Caco-2 (cell line): ENCODE results near the gene NOTCH2. TPM values are rescaled to one million over a fixed set of nuclear protein-coding genes. Genes with fewer than 3 reads are reported as not detected.

ENCODE experiments used
- BruUV-seq: library from RNA; stranded (reverse); fragments of 400-500 nt; replicated peaks from 2 replicates; lab custom pipeline; 2021; lab: Mats Ljungman, UMichigan
- CTCF ChIA-PET: fragments of 300-600 bp; sonication (Branson Sonifier 250); formaldehyde crosslinking; loops from one replicate; lab custom pipeline; 2022; ENCODE audit warnings: antibody characterized with exemption; lab: Charles Lee
- POLR2A ChIA-PET: fragments of 300-600 bp; sonication (Branson Sonifier 250); formaldehyde crosslinking; loops from one replicate; lab custom pipeline; 2022; ENCODE audit warnings: antibody characterized with exemption; lab: Charles Lee
- DNase-seq, 2 experiments: peaks; one replicate each; pipeline versions ENCODE4 v3.0.0 to v3.0.0-alpha.2; 2020 to 2022
- H3K27me3 ChIP-seq: replicated peaks from 2 replicates; pipeline ENCODE4 v1.6.0; 2011; ENCODE audit warnings: low read length; ENCODE audit not compliant: control insufficient read depth, insufficient read depth
- H3K36me3 ChIP-seq: 2 replicates; pipeline ENCODE4 v1.5.1; 2011; ENCODE audit warnings: low read length; ENCODE audit not compliant: control insufficient read depth, insufficient read depth
- H3K4me1 ChIP-seq: fragments of 250-450 bp; sonication (Bioruptor Pico); 2 replicates; pipeline ENCODE4 v1.5.1; 2020; ENCODE audit warnings: mild to moderate bottlenecking
- H3K4me3 ChIP-seq: 2 replicates; pipeline ENCODE4 v1.5.1; 2011; ENCODE audit warnings: low read depth, mild to moderate bottlenecking, control low read depth, low read length
- H3K9me3 ChIP-seq: fragments of 250-450 bp; sonication (Bioruptor Pico); 2 replicates; pipeline ENCODE4 v1.5.1; 2020; ENCODE audit warnings: mild to moderate bottlenecking, moderate library complexity
- H3K27ac Mint-ChIP-seq: one replicate; pipeline ENCODE4 v1.8.0; 2022; ENCODE audit warnings: mixed read lengths; ENCODE audit not compliant: unreplicated experiment
- H3K27me3 Mint-ChIP-seq: one replicate; pipeline ENCODE4 v1.8.0; 2022; ENCODE audit warnings: mixed read lengths; ENCODE audit not compliant: insufficient read depth, unreplicated experiment
- H3K36me3 Mint-ChIP-seq: one replicate; pipeline ENCODE4 v1.8.0; 2022; ENCODE audit warnings: mild to moderate bottlenecking, mixed read lengths; ENCODE audit not compliant: insufficient read depth, unreplicated experiment
- H3K4me1 Mint-ChIP-seq: one replicate; pipeline ENCODE4 v1.8.0; 2022; ENCODE audit warnings: low read depth, mixed read lengths; ENCODE audit not compliant: unreplicated experiment
- H3K4me3 Mint-ChIP-seq: one replicate; pipeline ENCODE4 v1.8.0; 2022; ENCODE audit warnings: mild to moderate bottlenecking, moderate library complexity, mixed read lengths; ENCODE audit not compliant: unreplicated experiment
- H3K9me3 Mint-ChIP-seq: one replicate; pipeline ENCODE4 v1.8.0; 2022; ENCODE audit warnings: mixed read lengths; ENCODE audit not compliant: unreplicated experiment
- intact Hi-C: fragments of 100-400 bp; cut with micrococcal nuclease; formaldehyde crosslinking; loops from one replicate; pipeline ENCODE4 v1.10.0; 2022; ENCODE audit not compliant: unreplicated experiment
- total RNA-seq: library from RNA; stranded (reverse); gene quantifications from 2 replicates; pipeline ENCODE4 v1.2.3, GENCODE V29; 2022
- TF ChIP-seq, protein P1 (sequence below), 2 experiments: fragments of 200-600 bp in 1 of 2; IDR thresholded peaks; 1 replicate in 1 of 2; 2 replicates in 1 of 2; pipeline versions ENCODE4 v1.5.1 to v1.8.0; 2011 to 2022; ENCODE audit warnings: antibody characterized with exemption in 1 of 2, control low read depth in 1 of 2, inconsistent platforms in 1 of 2, low read depth in 1 of 2, low read length in 1 of 2, mild to moderate bottlenecking in 1 of 2, moderate library complexity in 1 of 2; ENCODE audit not compliant: insufficient read depth in 1 of 2, severe bottlenecking in 1 of 2, unreplicated experiment in 1 of 2

Gene NOTCH2
- total RNA-seq, 1 experiment from 2014 or later = 41.1 TPM

DNA sequence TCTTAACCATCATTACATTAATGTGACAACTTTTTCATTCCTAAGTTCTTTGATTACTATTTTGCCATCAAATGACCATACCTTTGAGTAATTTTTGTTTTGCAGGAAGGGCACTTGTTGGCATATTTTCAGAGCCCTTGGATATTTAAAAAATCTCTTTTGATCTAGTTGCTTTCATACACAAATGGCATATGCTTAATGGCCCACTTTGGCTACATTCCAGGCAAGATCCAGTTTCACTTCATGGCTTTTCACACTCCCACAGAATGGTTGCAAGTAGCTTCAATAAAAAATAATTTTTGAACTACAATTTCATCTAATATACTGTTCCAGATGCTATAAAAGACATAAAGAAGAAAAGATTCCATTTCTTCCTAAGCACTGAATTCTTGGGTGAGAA, 191.3 kb downstream of the NOTCH2 start:
- CTCF ChIA-PET = no interaction called here
- Histone ChIP-seq H3K9me3 (no peaks in the 10 kb centered on the region), H3K36me3 (no peaks in the 10 kb centered on the region), H3K4me1 (no peaks in the 10 kb centered on the region), H3K4me3 (no peak overlapping the region), H3K27me3 (no peaks in the 10 kb centered on the region)
- Mint-ChIP-seq H3K4me1 (no peaks in the 10 kb centered on the region), H3K27ac (no peak overlapping the region), H3K27me3 (no peaks in the 10 kb centered on the region), H3K9me3 (no peaks in the 10 kb centered on the region), H3K4me3 (no peak overlapping the region), H3K36me3 (no peaks in the 10 kb centered on the region)
- no TSS peak for BruUV-seq
- POLR2A ChIA-PET = no interaction called here
- intact Hi-C loops = loop anchor here (10.0 kb wide), 1 partner anchor 67 kb away; no protein-coding TSS in a partner anchor
- no peak for DNase-seq
- TF ChIP-seq, protein P1, sequence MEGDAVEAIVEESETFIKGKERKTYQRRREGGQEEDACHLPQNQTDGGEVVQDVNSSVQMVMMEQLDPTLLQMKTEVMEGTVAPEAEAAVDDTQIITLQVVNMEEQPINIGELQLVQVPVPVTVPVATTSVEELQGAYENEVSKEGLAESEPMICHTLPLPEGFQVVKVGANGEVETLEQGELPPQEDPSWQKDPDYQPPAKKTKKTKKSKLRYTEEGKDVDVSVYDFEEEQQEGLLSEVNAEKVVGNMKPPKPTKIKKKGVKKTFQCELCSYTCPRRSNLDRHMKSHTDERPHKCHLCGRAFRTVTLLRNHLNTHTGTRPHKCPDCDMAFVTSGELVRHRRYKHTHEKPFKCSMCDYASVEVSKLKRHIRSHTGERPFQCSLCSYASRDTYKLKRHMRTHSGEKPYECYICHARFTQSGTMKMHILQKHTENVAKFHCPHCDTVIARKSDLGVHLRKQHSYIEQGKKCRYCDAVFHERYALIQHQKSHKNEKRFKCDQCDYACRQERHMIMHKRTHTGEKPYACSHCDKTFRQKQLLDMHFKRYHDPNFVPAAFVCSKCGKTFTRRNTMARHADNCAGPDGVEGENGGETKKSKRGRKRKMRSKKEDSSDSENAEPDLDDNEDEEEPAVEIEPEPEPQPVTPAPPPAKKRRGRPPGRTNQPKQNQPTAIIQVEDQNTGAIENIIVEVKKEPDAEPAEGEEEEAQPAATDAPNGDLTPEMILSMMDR (IDR thresholded peaks at IDR 0.05; ENCODE audit: insufficient read depth in 1 of 2, low read depth in 1 of 2, low read length in 1 of 2, severe bottlenecking in 1 of 2, unreplicated experiment in 1 of 2) = no peak

DNA sequence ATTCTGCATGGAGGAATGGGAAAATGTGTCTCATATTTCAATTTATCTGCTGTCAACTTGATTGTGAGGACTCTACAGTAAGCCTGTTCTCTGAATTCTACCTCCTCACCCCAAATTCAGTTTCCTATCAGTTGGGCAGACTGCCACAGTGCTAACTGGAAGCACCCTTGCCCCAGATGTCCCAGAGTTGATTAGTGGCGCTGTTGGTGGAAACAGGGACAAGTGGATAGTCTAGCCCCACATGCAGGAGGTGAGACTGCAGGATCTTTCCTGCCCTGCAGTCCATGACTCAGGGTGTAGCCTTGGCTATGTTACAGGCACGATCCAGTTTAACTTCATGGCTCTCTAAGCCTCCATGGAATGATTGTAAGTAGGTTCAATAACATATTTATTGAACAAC, 195.3 kb downstream of the NOTCH2 start:
- Mint-ChIP-seq H3K36me3 (peaks cover 6% of the 10 kb centered on the region), H3K4me3 (no peak overlapping the region), H3K27me3 (no peaks in the 10 kb centered on the region), H3K4me1 (no peaks in the 10 kb centered on the region), H3K27ac (no peak overlapping the region), H3K9me3 (no peaks in the 10 kb centered on the region)
- no peaks in the 10 kb centered on the region for H3K27me3 ChIP-seq
- CTCF ChIA-PET = no interaction called here
- H3K9me3 ChIP-seq = no peaks in the 10 kb centered on the region
- TF ChIP-seq, protein P1 (IDR thresholded peaks at IDR 0.05; ENCODE audit: insufficient read depth in 1 of 2, low read depth in 1 of 2, low read length in 1 of 2, severe bottlenecking in 1 of 2, unreplicated experiment in 1 of 2) = no peak
- no peak for DNase-seq
- H3K4me1 ChIP-seq = no peaks in the 10 kb centered on the region
- POLR2A ChIA-PET = no interaction called here
- no peak overlapping the region for H3K4me3 ChIP-seq
- no TSS peak for BruUV-seq
- intact Hi-C loops = loop anchor here (10.0 kb wide), 1 partner anchor 71 kb away; no protein-coding TSS in a partner anchor
- no peaks in the 10 kb centered on the region for H3K36me3 ChIP-seq

DNA sequence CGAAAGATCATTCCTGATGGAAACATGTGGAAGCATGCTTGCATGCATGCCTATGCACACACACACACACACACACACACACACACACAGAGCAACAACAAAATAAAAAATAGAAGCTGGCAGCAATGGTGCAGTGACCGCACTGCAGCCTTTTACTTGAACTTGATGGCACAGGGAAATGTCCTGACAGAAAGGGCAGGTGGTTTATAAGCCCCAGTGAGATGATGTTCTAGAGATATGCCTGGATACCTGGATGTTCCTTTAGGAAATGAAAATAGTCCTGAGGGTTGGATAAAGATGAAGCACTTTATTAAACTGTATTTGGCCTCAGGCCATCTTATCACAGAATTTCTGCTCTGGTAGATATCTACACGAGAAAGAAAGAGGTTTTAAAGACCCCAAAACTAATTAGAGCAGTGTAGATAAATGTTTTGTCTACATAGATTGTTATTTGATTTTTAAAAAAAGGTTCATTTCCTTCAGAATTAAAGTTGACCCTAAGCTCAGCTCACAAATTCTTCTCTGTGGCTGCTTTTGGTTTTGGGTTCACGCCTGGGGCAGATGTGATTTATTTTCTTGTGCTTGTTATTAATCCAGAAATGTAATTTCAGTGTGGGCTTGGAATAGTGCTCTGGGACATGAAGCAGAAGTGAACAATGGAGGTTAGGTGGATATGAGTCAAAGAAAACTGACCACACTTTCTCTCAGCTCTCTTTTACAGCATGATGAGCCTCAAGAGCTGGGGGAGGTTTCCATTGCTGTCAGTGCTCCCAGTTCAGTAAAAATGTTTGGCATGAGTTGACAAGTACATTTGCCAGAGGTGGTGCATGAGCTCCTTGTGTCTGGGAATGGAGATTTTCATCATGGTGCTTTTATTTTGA, 196.1 kb downstream of the NOTCH2 start:
- no peaks in the 10 kb centered on the region for H3K36me3 ChIP-seq
- Mint-ChIP-seq H3K27ac (no peak overlapping the region), H3K4me1 (no peaks in the 10 kb centered on the region), H3K4me3 (no peak overlapping the region), H3K27me3 (no peaks in the 10 kb centered on the region), H3K9me3 (no peaks in the 10 kb centered on the region), H3K36me3 (peaks cover 6% of the 10 kb centered on the region)
- TF ChIP-seq, protein P1 (IDR thresholded peaks at IDR 0.05; ENCODE audit: insufficient read depth in 1 of 2, low read depth in 1 of 2, low read length in 1 of 2, severe bottlenecking in 1 of 2, unreplicated experiment in 1 of 2) = no peak
- ChIA-PET POLR2A (no interaction called here), CTCF (no interaction called here)
- no peaks in the 10 kb centered on the region for H3K27me3 ChIP-seq
- no TSS peak for BruUV-seq
- no peak overlapping the region for H3K4me3 ChIP-seq
- DNase-seq = no peak
- intact Hi-C loops = loop anchor here (10.0 kb wide), 1 partner anchor 71 kb away; no protein-coding TSS in a partner anchor
- no peaks in the 10 kb centered on the region for H3K9me3 ChIP-seq
- H3K4me1 ChIP-seq = no peaks in the 10 kb centered on the region
